Measurements from ENCODE around the gene RABGAP1L. TPM values are rescaled to one million over a fixed set of nuclear protein-coding genes. Genes with fewer than 3 reads are reported as not detected.
"Not testable (repeated sequence)": the region's sequence is repeated elsewhere in the genome, so short reads cannot be mapped to it uniquely, and the experiment has no call there.

The RABGAP1L gene
- total and polyA plus RNA-seq, 2 of the 4 experiments (the other 2 are of a cell fraction) = 7.9 to 26.7 TPM

- H2AK9ac ChIP-seq (replicated peaks; ENCODE audit: low read depth, low read length, poor library complexity); BruUV-seq (replicated peaks); H2AFZ ChIP-seq (replicated peaks; ENCODE audit: low read length, poor library complexity); H3K56ac ChIP-seq (ENCODE audit: extremely low read depth, insufficient read depth, low read length); H3K79me1 ChIP-seq (ENCODE audit: low read depth in 1 of 2, low read length in 2 of 2); dilution Hi-C loops (cut with HindIII; ENCODE audit: low sequenced_read_pairs, unreplicated experiment); H2BK5ac ChIP-seq (ENCODE audit: low read depth, low read length, poor library complexity, severe bottlenecking); H3K23ac ChIP-seq (ENCODE audit: low read depth, low read length); in situ Hi-C loops (cut with MboI; ENCODE audit: low sequenced_read_pairs); H4K8ac ChIP-seq (ENCODE audit: low read depth in 2 of 2, low read length in 2 of 2); H2AK5ac ChIP-seq (ENCODE audit: low read depth, low read length); H2BK120ac ChIP-seq (ENCODE audit: low read depth, low read length); H4K5ac ChIP-seq (ENCODE audit: low read depth, low read length); H3K9ac ChIP-seq (ENCODE audit: low read depth, low read length); CTCF ChIA-PET; H3K27me3 ChIP-seq (ENCODE audit: control insufficient read depth, insufficient read depth, low read length); H3K4ac ChIP-seq (ENCODE audit: low read depth, low read length); POLR2A ChIA-PET (ENCODE audit: unreplicated experiment); H3K4me1 ChIP-seq (ENCODE audit: control insufficient read depth, insufficient read depth, low read length); H3K4me3 ChIP-seq (ENCODE audit: insufficient read depth, low read depth, low read length); H3K9me3 ChIP-seq (ENCODE audit: control insufficient read depth, insufficient read depth, low read length); H2BK20ac ChIP-seq (ENCODE audit: low read depth, low read length); H4K91ac ChIP-seq (ENCODE audit: insufficient read depth, low read depth, low read length); H3K27ac ChIP-seq (ENCODE audit: insufficient read depth, low read length); H2BK15ac ChIP-seq (ENCODE audit: low read depth, low read length); H3K18ac ChIP-seq (ENCODE audit: low read depth, low read length); ATAC-seq (ENCODE audit: low read depth); H3K36me3 ChIP-seq (ENCODE audit: control insufficient read depth, insufficient read depth, low read length); H3K14ac ChIP-seq (replicated peaks; ENCODE audit: low read depth, low read length); H4K20me1 ChIP-seq (ENCODE audit: insufficient read depth, low read length); DNase-seq; H3K9me1 ChIP-seq (ENCODE audit: insufficient read depth, low read length); H3K4me2 ChIP-seq (ENCODE audit: low read depth, low read length): not testable (repeated sequence)
- WGBS, 2 experiments (ENCODE audit: extremely low coverage in 2 of 2, insufficient read length in 1 of 2) = no CpG with 5 or more reads among the region's 3 CpGs
- intact Hi-C loops (cut with micrococcal nuclease) = loop anchor here (5.0 kb wide), 1 partner anchor 318 kb away; no protein-coding TSS in a partner anchor
Observed at GRCh38 chr1:174409801-174410200, 250.5 kb downstream of the RABGAP1L start.
